Mammary epithelial cell (primary cell): ENCODE data around the gene ASCC3.

Experiments used
- CTCF ChIP-seq, 2 donors: IDR thresholded peaks in 1 of 2; conservative IDR thresholded peaks in 1 of 2; 2 replicates each; pipeline ENCODE4 v1.5.1; 2011 to 2012; ENCODE audit warnings: inconsistent platforms in 2 of 2, low read length in 2 of 2, mild to moderate bottlenecking in 2 of 2, control low read depth in 1 of 2, low read depth in 1 of 2; ENCODE audit not compliant: insufficient read depth in 1 of 2; ENCODE audit errors: extremely low read depth in 1 of 2
- EZH2 ChIP-seq: IDR thresholded peaks from 2 replicates; pipeline ENCODE4 v1.6.1; 2012; ENCODE audit warnings: low read length, inconsistent platforms, borderline replicate concordance

GRCh38 chr6:100915876-100916275 lies 34.7 kb upstream of the ASCC3 start:
- TF ChIP-seq CTCF (conservative IDR thresholded peaks at IDR 0.05 in 1 of 2, IDR thresholded peaks at IDR 0.05 in 1 of 2; ENCODE audit: extremely low read depth in 1 of 2, insufficient read depth in 1 of 2, low read depth in 1 of 2, low read length in 2 of 2) (no peak), EZH2 (no peak)
